Kidney (tissue), 14 donors: ENCODE measurements around the gene TRAPPC2. TPM values are rescaled to one million over a fixed set of nuclear protein-coding genes. Genes with fewer than 3 reads are reported as not detected.

Source experiments
- DNase-seq, 5 donors: peaks; one replicate each; pipeline ENCODE4 v3.0.0-alpha.2; 2013 to 2020
- FAIRE-seq: peaks from 2 replicates; lab custom pipeline; 2012; peaks lifted over from hg19 to GRCh38; lab: Jason Lieb, UNC
- H3K27ac ChIP-seq, 2 donors: one replicate each; pipeline ENCODE4 v1.7.0; 2013; ENCODE audit warnings: low read depth in 2 of 2, low read length in 2 of 2, inconsistent platforms in 1 of 2
- H3K27me3 ChIP-seq: one replicate; pipeline ENCODE4 v1.7.1; 2013; ENCODE audit warnings: low read length, inconsistent platforms; ENCODE audit not compliant: control insufficient read depth, insufficient read depth
- H3K36me3 ChIP-seq, 3 donors: one replicate each; pipeline versions ENCODE4 v1.7.0 to v1.7.1; 2013; ENCODE audit warnings: low read length in 3 of 3, control low read depth in 1 of 3, inconsistent platforms in 1 of 3; ENCODE audit not compliant: insufficient read depth in 3 of 3, control insufficient read depth in 2 of 3
- H3K4me1 ChIP-seq, 3 donors: one replicate each; pipeline versions ENCODE4 v1.7.0 to v1.7.1; 2013; ENCODE audit warnings: low read length in 3 of 3, inconsistent platforms in 1 of 3, low read depth in 1 of 3; ENCODE audit not compliant: control insufficient read depth in 2 of 3, insufficient read depth in 2 of 3
- H3K4me3 ChIP-seq, 3 donors: one replicate each; pipeline versions ENCODE4 v1.7.0 to v1.8.1; 2013; ENCODE audit warnings: low read length in 3 of 3, control low read depth in 1 of 3, inconsistent platforms in 1 of 3
- H3K9ac ChIP-seq, 3 donors: one replicate each; pipeline versions ENCODE4 v1.7.0 to v1.7.1; 2013; ENCODE audit warnings: low read length in 3 of 3, control low read depth in 1 of 3, inconsistent platforms in 1 of 3
- H3K9me3 ChIP-seq, 3 donors: one replicate each; pipeline versions ENCODE4 v1.7.0 to v1.7.1; 2013; ENCODE audit warnings: low read length in 3 of 3, control low read depth in 1 of 3, inconsistent platforms in 1 of 3; ENCODE audit not compliant: control insufficient read depth in 2 of 3, insufficient read depth in 1 of 3
- intact Hi-C: fragments of 100-400 bp; cut with DNase I; formaldehyde crosslinking; loops from one replicate; pipeline ENCODE4 v1.11.1; 2022
- polyA plus RNA-seq: library from polyadenylated mRNA; stranded (reverse); fragments of 350-450 nt; fragmentation: Illumina TruSeq; extraction: RNeasy Lipid Tissue Mini Kit (QIAGEN cat#74804); gene quantifications from one replicate; pipeline ENCODE4 v1.2.3, GENCODE V29; 2014; ENCODE audit warnings: low read depth, low replicate concordance; ENCODE audit not compliant: insufficient read depth
- total RNA-seq: library from RNA; stranded (reverse); fragmentation: NEBNext Ultra II Directional; extraction: Animal tissue kit (Norgen Biotek cat#: 25700); gene quantifications from one replicate; pipeline ENCODE4 v1.2.1, GENCODE V29; 2021
- TF ChIP-seq, protein P1 (sequence below): IDR thresholded peaks from 3 replicates; pipeline ENCODE4 v1.5.1; 2012; ENCODE audit warnings: mild to moderate bottlenecking, moderate library complexity, borderline replicate concordance; ENCODE audit not compliant: insufficient read depth; ENCODE audit errors: extremely low read depth
- donor health status: control.
- donor health status: control.
- donor health status: control.
- donor health status: control.
- donor health status: control.
- donor health status: DM: yes; HTN: yes; CAD: no.
- donor health status: Normal renal cell carcinoma (clear cell type).

Gene TRAPPC2
- total and polyA plus RNA-seq, 2 donors from 2014 or later = 9.0 to 21.0 TPM

- no peak for FAIRE-seq
- intact Hi-C loops = no loop called here
Observed at GRCh38 chrX:13711141-13711540, 23.3 kb downstream of the TRAPPC2 start.

GRCh38 chrX:13703589-13703988, 30.8 kb downstream of the TRAPPC2 start:
- TF ChIP-seq, protein P1, sequence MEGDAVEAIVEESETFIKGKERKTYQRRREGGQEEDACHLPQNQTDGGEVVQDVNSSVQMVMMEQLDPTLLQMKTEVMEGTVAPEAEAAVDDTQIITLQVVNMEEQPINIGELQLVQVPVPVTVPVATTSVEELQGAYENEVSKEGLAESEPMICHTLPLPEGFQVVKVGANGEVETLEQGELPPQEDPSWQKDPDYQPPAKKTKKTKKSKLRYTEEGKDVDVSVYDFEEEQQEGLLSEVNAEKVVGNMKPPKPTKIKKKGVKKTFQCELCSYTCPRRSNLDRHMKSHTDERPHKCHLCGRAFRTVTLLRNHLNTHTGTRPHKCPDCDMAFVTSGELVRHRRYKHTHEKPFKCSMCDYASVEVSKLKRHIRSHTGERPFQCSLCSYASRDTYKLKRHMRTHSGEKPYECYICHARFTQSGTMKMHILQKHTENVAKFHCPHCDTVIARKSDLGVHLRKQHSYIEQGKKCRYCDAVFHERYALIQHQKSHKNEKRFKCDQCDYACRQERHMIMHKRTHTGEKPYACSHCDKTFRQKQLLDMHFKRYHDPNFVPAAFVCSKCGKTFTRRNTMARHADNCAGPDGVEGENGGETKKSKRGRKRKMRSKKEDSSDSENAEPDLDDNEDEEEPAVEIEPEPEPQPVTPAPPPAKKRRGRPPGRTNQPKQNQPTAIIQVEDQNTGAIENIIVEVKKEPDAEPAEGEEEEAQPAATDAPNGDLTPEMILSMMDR = no peak
- no peak for DNase-seq
- H3K9me3 ChIP-seq = no peaks in the 10 kb centered on the region
- H3K36me3 ChIP-seq = no peaks in the 10 kb centered on the region
- H3K4me3 ChIP-seq = no peak overlapping the region
- intact Hi-C loops = no loop called here
- FAIRE-seq = no peak
- no peak overlapping the region for H3K27ac ChIP-seq
- peaks cover 8% of the 10 kb centered on the region for H3K27me3 ChIP-seq
- peaks cover 0 to 5% (median 4%) of the 10 kb centered on the region in 3 donors for H3K4me1 ChIP-seq
- H3K9ac ChIP-seq = no peak overlapping the region

More at GRCh38 chrX:13711141-13711540, 23.3 kb downstream of the TRAPPC2 start:
- H3K4me3 ChIP-seq = no peak overlapping the region
- no peaks in the 10 kb centered on the region for H3K9me3 ChIP-seq
- TF ChIP-seq, protein P1 = no peak
- H3K27me3 ChIP-seq = peaks cover 2% of the 10 kb centered on the region
- DNase-seq = no peak
- H3K36me3 ChIP-seq = peaks cover 5 to 8% (median 6%) of the 10 kb centered on the region in 3 donors
- no peak overlapping the region for H3K27ac ChIP-seq
- no peaks in the 10 kb centered on the region for H3K4me1 ChIP-seq
- H3K9ac ChIP-seq = no peak overlapping the region

- Histone ChIP-seq H3K4me1 (peaks cover 0 to 5% (median 4%) of the 10 kb centered on the region in 3 donors), H3K9ac (no peak overlapping the region), H3K9me3 (no peaks in the 10 kb centered on the region), H3K27ac (no peak overlapping the region), H3K4me3 (no peak overlapping the region), H3K27me3 (peaks cover 8% of the 10 kb centered on the region), H3K36me3 (no peaks in the 10 kb centered on the region)
- FAIRE-seq = no peak
- no peak for DNase-seq
- intact Hi-C loops = no loop called here
- TF ChIP-seq, protein P1 = no peak
Observed at GRCh38 chrX:13703135-13703534, 31.3 kb downstream of the TRAPPC2 start.
